DMS79 (cell line): ENCODE data around the gene ATG7.

ENCODE experiments used
- DNase-seq: peaks from one replicate; lab custom pipeline; 2025; lab: John Stamatoyannopoulos, UW

The ATG7 gene

DNA sequence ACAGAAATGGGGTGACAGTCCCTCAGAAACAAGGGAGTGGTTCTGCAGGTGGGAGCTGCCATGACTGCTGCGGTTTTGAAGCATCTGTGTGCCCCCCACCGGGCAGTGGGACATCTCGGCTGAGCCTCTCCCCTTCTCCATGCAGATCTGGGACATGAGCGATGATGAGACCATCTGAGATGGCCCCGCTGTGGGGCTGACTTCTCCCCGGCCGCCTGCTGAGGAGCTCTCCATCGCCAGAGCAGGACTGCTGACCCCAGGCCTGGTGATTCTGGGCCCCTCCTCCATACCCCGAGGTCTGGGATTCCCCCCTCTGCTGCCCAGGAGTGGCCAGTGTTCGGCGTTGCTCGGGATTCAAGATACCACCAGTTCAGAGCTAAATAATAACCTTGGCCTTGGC lies 282.5 kb downstream of the ATG7 start:
- no peak for DNase-seq

DNA sequence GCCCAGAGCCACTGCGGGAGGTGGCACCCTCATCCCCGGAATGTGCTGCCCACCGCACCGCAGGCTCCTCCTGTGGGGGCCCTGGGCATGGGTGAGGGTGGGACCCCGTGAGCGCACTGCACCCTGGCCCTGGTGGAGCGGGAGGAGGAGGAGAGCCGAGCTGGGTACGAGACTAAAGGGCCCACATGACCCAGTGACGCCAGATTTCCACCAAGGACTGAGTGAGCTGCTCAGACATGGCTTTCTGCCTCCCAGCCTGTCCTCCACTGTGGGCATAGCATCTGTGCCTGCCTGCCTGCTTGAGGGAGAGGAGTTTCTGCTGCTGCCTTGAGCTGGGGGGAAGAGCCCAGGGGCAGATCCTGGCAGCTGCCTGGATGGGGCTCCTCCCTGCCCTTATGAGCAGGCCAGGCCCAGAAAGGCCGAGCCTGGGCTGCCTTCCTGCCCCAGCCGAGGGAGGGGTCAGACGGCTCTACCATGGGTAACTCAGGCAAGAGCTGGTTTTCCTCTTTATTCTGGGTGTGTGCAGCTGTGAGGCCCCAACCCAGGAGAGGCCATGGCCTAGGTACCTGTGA lies 283.1 kb downstream of the ATG7 start:
- DNase-seq, result no peak

DNA sequence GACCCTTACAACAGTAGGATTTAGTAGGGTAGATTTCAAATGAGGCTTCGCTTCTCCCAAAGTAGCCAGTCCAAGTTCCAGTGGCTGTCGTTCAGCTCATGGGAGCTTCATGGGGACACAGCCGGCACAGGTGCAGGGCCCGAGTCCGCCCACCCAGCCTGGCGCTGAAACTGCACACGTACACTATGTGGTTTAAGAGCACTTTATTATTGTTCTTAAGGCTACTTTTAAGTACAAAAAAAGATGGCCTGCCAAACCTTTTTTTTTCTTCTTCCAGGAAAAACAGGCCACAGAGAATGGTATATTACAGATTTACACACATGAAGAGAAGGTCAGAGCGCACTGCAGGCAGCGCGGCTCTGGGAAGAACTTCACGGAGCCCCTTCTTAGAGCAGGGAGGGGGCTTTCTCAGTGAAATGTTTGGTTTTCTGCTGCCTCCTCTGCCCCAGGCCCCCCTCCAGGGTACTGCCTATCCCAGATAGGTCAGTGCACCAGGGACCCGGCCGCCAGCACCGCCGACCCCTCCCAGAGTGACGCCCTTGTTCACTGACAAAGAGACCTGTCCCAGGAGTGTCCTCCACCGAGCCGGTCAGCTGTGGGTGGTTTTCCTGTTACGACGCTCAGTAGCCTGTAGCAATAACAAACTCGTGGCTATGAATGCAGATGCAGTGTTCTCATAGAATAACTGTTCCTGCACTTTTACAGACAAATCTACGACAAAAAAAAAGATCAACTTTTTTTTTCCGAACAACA lies 283.9 kb downstream of the ATG7 start:
- DNase-seq, result no peak

DNA sequence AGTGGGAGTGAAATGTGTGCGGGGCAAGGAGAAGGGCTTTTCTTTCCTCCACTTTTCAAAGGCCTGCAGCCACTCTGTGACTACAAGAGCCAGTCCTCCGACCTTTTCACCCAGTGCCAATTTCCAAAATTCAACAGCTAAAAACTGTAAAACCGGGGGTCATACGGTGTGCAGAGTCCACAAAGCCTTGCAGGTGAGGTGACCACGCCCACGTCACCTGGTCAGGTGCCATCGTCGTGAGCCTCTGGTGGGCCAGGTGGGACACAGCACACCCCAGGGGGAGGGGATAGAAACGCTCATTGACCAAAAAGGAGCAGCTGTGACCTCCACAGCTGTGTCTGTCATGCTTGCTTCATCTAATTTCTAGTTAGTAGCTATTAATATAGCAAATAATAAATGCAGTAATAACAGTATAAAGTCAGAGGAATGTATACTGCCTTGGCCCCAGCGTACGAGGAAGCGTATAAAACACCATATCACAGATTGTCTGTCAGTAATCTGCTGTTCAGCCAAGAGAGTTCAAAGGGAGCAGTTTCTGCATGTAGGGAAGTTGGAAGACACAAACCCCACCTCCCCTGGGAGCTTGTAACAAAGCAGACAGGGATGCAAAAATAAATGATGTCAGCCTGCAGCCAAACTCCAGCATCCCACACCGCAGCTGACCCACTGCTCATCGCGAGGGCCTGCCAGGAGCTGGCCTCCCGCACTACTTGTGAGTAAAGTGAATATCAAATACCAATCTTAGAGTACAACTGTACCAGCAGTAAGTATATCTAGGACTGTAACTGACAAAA lies 284.9 kb downstream of the ATG7 start:
- no peak for DNase-seq

DNA sequence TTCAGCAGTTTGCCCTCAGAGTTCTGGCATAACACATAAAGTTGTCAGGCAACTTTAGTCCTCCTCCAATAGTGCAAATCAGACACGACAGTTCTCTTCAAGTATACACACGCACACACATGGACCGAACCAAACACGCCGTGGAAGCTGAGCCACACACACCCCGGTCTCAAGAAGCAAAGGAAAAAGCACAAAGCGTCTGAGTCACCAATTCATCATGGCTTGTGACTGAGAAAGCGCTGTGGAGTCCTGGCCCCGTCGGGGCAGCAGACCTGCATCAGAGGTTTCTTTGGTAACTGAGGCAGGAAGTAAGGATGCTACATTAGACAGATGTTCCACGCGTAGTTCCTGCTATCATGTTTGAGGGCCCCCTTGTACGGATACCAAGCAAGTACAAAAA lies 285.8 kb downstream of the ATG7 start:
- DNase-seq, result no peak

DNA sequence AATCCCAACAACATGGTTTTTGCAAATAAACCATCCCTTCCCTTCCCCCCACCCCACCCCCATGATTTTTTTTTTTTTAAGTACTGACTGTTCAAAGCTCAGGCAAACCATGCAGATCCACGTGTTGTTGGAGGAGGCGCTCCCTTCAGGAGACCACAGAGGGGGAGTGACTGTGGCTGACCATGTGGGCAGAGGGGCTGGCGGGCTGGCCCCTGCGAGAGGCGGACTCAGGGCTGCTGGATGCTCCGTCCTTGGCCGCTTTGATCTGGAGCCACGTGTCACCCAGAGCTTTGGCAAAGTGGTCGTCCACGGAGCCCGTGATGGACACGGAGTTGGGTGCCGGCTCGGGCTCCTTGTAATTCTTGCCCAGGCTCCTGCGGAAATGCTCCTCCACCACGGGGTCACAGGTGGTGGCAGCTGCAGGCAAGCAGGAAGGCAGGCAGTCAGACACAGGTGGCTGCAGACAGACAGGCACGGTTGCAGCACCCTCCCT lies 286.3 kb downstream of the ATG7 start:
- DNase-seq, result no peak

DNA sequence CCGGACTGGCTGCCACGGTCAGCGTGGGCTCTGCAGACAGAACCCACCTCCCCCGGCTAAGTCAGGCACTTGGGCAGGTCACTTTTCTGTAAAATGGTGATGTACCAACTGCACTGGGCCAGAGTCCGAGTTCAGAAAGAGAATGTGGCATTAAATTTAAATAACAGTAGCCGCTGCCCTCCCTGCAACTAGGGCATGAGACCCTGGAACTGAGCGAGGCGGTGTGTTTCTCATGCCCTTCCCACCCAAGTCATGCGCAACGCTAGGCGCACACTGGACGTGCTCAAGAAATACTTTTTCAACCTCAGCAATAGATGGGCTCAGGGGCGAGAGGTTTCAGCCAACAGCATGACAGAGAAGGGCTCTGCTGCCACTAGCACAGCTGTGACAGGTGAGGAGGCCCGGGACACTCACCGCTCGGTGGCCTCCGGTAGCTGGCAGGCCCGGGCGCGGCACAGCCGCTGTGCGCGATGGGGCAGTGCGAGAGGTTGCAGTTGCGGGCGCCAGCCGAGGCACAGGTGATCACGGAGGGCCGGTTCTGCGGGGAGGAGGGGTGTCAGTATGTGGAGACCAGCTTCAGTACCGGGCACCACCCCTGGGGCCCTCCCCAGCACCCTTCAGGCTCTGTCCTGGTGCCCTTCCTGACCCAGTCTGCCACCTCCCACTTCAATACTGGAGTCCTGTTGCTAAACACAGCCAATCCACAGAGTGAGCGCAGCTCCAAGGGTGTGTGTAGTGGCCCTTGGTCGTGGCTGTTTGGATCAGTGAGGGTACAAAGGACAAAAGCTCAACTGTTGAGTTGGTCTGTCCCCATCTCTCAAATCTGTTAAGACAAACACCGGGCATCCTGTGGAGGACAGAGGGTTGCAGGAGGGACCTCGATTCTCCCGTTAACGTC lies 287.0 kb downstream of the ATG7 start:
- DNase-seq, result no peak

DNA sequence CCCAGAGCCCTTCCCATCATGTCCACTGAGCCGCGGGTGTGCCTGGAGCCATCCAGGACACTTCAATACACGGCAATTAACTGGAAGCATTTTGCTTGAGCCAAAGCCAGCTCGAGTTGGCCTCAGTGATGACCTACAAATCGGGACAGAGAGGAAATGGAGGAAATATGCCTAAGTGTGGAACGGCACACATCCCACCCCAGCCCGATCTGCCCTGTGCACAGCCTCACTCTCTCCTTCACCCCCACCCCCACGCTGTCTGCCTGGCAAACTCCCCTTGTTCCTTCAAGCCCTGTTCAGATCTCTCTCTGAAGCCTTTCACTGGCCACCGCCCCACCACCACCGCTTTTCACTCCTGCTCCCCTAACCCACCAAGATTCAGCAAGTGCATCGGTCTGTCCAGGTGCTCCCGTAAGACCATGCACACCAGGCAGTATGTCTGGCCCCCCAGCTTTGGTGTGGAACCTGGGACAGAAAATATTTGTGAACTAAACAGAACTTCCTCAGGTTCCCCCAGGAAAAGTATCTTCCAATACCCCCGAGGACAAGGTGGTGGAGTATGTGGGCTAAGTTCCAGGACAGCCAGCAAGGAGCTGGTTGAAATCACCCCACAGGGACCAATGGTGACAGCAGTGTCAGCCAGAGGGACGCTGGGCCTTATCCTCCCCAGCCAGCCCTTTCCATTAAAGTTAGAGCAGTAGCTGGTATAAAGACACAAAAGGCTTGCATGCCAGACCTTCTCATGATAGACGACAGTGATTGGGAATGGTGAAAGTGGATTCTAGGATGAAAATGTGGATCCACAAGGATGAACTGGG lies 287.8 kb downstream of the ATG7 start:
- DNase-seq, result no peak

DNA sequence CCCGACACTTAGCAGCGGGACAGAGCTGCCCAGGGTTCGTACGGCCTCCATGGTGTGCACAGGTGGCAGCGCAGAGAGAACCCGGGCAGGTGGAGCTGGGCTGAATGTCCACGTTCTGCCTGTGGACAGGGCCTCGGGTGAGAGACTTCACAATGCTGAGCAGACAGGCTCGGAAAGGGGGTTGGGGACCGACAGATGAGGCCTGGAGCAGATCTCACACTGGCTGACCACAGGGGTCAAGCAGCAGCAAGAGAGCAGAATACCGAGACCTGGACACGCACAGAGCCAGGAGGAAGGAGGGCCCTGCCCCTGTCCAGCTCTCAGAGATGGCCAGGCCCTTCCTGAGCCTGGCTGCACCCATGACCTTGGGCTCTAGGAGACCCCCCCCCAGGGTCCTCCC lies 288.5 kb downstream of the ATG7 start:
- no peak for DNase-seq

DNA sequence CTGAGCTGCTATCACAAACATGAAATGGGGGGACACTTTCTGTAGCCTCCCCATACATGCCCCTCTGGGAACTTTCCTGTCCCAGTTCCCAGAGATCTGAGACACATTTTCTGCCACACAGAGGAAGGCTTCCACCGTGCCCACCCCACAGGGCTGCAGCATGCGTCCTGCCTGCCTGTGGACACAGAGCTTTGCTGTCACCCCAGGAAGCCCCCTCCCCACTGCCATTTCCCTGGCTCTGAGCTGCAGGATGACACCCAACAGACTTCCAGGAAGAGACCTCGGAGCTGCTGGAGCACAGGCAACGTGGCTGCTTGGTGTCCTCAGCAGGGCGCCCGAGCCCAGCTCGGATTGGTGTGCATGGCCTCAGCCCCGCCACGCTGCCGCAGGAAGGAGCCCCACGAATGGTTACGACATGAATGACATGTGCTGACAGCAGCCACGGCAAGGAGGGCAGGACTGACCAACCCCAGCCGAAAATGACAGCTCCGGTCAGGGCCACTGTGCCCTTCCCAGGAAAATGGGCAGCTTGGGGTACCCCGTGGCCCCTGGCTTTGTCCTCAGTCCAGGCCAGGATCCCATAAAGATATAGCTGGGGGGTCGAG lies 290.2 kb downstream of the ATG7 start:
- DNase-seq, result no peak

DNA sequence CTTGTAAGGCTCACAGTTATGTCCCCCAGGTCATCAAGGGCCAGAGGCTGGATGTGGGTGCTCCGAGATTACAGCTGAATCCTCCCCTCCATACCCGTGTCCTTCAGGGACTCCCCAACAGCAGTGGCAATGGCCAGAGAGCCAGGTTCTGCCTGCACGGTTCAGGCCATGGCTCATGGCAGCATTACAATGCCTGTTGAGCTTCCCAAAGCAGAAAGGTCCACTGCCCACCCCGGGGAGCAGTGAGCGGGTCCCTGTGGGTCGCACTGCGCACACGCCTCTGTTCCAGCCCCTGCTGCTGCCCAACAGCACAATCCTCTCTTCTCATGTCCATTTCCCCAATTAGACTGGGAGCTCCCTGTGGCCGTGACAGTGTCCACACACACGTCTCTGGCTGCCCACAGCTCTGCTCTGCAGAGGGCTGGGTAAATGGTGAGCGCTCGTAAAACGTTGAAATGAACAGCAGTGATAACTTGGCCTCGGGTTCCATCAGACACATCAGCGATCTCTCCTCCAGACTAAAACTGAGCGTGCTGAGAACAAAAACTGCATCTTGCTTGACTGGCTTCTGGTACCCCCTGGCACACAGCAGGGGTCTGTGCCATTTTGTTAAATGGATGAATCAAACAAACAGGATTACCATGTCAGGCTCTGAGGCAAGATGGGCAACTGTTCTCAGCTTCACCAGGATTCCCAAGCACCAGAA lies 291.1 kb downstream of the ATG7 start:
- DNase-seq, result no peak

DNA sequence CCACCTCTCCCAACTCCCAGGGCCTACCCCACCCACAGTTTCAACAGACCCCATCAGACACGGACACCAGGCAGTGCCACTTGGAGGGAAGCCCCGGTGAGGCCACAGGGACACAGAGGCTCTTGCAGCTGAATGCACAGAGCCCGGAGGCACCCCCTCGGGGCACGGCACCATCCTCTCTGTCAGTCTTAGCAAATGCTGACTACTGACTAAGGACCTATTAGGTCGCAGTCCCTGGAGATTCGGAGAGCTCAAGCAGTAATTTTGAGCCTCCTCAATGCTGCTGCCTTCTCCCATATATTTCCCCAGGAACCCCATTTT lies 291.6 kb downstream of the ATG7 start:
- DNase-seq, result no peak

DNA sequence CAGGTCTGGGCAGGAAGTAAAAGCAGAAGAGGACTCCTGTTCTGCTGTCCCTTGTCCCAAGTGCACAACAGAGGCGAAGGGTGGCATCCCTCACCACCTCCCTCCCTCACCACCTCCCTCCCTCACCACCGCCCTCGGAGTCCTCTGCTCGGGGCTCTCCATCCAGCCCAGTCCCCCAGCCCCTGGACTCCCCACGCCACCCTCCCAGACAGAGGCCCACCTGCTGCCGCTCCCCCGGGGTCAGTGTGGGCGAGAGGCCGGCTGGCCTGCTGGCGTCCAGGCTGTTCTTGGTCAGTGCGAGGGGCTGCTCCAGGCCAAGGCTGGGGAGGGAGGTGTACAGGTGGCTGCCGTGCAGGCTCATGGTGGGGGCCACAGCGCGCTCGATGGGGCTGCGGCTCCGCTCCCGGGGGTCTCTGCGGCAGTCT lies 292.4 kb downstream of the ATG7 start:
- no peak for DNase-seq

DNA sequence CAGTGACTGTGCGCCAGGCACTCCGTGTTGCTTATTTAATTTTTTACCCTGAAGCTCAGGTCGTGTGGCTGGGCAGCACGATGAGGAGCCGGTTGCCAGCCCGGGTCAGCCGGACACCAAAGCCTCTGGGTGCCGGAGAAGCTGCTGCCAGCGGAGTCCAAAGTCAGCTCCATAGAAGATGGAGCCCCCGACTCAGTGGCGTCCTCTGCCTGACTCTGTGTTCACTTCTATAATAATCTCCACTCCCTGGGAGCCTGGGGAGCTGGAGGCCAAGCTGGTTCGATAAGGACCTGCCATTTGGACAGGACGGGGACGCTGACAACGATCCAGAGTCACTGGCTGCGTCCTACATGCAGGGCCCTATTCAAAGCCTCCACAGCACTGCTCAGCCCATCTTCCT lies 292.9 kb downstream of the ATG7 start:
- DNase-seq, result no peak

DNA sequence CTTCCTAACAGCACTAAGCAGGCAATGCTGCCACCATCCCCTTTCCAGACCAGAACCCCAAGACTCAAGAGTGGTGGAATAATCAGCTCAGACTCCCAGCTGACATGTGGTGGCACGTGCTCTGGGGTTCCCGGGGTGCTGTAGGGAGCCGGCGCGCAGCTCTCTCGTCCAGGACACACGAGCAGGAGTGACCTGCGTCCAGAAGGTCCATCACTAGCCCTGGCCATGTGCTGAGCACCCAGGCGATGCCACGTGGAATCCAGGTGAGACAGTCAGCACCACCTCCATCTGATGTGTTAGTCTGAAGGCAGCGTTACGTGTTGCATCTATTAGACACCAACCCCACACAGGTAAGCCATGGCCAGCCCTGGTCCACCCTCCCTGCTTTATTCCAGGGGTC lies 293.3 kb downstream of the ATG7 start:
- no peak for DNase-seq

DNA sequence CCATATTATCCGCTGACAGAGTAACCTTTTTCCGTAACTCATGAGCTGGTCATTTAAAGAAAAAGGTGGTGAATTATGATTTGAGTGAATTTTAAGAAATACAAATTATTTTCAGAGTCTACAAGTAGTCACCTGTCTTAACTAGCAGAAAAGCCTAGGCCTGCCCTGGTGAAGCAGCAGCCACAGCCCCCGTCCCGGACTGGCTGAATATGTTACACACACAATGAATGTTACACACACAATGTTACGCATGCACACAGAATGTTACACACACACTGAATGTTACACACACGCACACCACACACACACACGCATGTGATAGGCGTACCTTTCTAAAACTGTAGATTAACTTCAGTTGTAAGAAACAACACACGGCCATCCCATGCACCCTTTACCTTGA lies 293.7 kb downstream of the ATG7 start:
- DNase-seq, result no peak

DNA sequence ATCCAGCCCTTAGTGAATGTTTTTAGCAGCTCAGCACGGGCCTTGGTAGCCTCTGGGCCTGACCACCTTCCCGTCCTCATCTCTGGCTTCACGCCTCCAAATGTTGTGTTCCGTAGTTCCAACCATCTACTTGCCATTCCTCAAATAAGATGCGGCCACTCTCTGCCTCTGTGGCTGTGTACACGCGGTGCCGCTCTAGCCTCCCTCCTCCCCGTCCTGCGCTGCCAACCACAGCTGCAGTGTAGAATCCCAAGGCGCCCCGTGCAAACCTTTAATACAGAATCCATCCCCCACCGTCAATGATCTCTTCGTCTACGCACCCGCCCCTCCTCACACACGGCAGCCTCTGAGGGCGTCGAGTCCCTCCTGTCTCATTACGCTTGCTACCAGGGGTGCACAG lies 294.3 kb downstream of the ATG7 start:
- DNase-seq, result no peak

DNA sequence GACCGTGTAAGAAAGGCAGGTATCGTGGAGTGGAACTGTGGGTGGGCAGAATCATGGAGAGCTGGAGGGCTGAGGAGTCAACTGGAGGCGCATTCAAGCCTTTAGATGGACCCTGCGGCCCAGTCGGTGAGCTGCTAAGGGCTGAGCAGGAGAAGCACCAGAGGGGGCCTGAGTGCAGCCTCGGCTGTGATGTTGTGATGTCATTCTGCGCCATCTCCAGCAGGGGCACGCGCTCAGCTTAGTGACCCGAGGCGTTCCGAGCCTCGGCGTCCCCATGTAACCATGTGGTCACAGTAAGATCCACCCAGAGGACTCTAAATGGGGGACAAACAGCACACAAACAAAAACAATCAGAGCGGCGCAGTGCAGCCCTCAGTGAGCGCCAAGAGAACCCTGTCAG lies 294.7 kb downstream of the ATG7 start:
- no peak for DNase-seq

DNA sequence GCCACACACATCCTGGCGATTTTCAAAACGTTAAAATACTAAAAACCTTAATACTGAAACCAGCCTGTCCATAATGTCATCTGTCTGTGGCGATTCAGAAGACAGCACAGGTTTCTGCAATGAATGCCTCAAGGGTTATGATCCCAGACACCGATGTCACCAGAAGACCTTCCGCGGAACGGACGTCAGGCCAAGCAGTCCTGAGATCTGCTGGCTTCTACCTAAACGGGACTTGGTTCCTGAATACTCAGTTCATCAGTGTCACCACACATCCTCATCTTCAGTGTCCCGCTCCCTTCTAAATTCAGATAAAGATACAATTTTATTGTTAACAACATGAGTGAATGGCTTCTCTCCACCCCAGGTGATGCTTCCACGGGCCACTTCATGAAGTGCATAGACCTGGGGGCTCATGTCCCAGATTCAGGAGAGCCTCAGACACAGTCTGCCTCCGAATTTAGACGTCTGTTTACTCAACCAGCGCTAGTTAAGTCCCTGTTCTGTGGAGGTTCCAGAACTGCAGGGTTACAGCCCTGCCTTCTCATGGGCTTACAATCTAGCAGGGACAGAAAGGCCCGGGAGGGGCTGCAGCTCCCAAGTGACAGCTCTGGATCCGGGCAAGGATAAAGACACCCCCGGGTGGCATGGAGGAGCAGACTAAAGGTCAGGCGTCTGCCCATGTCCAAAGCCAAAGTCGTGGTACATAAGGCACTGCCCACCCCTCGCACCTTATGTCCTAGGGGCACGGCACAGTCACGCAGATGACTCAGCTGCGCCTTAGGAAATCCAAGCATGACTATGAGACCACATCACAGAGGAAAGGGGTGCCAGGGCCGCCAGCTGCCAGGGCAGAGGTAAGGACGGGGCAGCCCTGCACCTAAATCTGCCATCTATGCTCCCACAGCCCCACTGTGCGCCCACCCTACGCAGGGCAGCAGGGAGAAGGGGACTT lies 295.6 kb downstream of the ATG7 start:
- no peak for DNase-seq
